T-helper 1 cell treated with Interleukin-12 subunit alpha and Interleukin-12 subunit beta and Interleukin-4 antibody, amounts not matched to agents 30 ng/mL and 1 ng/mL, for 36 hours (primary cell): ENCODE data around the gene SPTSSA. TPM values are rescaled to one million over a fixed set of nuclear protein-coding genes. Genes with fewer than 3 reads are reported as not detected.
"Not testable (repeated sequence)": the region's sequence is repeated elsewhere in the genome, so short reads cannot be mapped to it uniquely, and the experiment has no call there.

ENCODE experiments used
- intact Hi-C: fragments of 100-400 bp; cut with micrococcal nuclease; formaldehyde crosslinking; loops from one replicate; pipeline ENCODE4 v1.15.1; 2024
- total RNA-seq: library from RNA; stranded (reverse); gene quantifications from 2 replicates; pipeline ENCODE4 v1.2.3, GENCODE V29; 2022

Gene SPTSSA
- total RNA-seq, result 12.0 and 13.8 TPM in 2 replicates

DNA sequence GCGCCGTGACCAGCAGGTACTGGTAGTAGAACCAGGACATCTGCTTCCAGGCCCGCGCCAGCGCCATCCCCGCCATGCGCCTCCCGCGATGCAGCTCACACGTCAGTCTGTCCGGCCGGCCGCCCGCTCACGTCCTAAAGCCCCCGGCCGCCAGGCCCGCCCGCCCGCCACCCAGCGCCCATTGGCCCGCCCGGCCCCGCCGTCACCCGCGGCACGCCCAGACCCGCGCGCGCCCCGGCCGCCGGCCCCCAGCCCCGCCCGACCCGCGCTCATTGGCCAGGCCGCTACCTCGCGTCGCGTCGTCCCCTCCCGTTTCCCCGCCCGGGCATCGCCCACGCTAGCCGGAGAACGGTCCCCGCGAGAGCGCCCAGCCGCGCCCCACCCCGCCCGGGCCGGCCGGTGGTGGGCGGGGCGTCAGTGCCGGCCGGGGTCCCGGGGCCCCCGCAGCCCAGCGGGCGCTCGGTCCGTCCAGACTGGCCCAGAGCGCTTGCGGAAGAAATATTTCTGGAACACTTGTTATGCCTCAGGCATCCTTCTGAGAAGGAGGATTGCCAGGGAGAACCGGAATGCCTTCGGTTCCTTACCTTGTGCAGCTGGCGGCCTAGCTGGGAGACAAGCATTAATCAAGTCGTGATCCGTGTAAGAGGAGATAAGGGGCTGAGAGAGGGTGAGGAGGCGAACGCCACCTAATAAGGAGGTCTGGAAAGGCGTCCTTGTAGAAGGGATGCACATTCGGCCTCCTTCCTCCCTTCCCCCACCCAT lies at the start of gene SPTSSA:
Gene SPTSSA (minus strand): TSS at position 109 of the 762 bp plus-strand sequence. CDS start 33 bp downstream, at position 76.
- intact Hi-C loops, result loop anchor here (1.0 to 10.0 kb wide), 12 partner anchors 75 to 1858 kb away; partner anchors contain the start of genes EAPP, EGLN3, MBIP and NFKBIA

- intact Hi-C loops, result no loop called here
Measured at GRCh38 chr14:34507884-34508283, 45.8 kb upstream of the SPTSSA start.

DNA sequence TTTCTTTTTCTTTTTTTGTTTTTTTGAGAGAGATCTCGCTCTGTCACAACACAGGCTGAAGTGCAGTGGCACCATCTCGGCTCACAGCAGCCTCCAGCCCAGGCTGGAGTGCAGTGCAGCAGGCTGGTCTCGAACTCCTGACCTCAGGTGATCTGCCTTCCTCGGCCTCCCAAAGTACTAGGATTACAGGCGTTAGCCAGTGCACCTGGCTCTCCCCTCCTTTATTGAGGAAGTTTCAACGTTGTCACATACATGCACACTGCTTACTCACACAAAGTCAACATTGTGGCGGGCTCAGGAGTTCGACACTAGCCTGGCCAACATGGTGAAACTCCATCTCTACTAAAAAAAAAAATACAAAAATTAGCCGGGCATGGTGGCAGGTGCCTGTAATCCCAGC lies 45.4 kb upstream of the SPTSSA start:
- intact Hi-C loops, result no loop called here

DNA sequence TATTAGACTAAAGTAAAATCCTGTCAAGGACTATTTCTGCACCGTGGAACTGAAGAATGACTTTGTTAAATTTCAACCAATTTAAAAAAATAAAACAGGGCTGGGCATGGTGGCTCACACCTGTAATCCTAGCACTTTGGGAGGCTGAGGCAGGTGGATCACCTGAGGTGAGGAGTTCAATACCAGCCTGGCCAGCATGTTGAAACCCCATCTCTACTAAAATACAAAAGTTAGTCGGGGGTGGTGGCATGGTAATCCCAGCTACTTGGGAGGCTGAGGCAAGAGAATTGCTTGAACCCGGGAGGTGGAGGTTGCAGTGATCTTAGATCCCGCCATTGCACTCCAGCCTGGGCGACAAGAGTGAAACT lies 43.1 kb upstream of the SPTSSA start:
- intact Hi-C loops, result not testable (repeated sequence)

GRCh38 chr14:34504027-34504426 lies 42.0 kb upstream of the SPTSSA start:
- intact Hi-C loops, result not testable (repeated sequence)

- intact Hi-C loops, result no loop called here
Measured at GRCh38 chr14:34502545-34503225, 40.6 kb upstream of the SPTSSA start.

- intact Hi-C loops, result no loop called here
Measured at GRCh38 chr14:34502001-34502400, 40.0 kb upstream of the SPTSSA start.

DNA sequence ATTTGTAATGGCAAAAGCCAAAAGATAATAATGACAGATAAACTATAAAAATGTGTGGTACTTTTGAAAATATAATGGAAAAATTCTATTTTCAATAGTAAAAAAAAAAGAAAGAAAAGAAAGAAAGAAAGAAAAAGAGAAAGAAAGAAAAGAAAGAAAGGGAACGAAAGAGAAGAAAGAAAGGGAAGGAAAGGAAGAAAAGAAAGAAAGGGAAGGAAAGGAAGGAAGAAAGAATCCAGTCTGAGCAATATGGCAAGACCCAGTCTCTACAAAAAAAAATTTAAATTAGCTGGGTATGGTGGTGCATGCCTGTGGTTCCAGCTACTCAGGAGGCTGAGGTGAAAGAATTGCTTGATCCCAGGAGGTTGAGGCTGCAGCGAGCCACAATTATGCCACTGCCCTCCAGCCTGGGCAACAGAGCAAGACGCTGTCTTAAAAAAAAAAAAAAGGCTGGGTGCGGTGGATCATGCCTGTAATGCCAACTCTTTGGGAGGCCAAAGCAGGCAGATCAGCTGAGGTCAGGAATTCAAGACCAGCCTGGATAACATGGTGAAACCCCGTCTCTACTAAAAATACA lies 39.1 kb upstream of the SPTSSA start:
- intact Hi-C loops, result no loop called here

DNA sequence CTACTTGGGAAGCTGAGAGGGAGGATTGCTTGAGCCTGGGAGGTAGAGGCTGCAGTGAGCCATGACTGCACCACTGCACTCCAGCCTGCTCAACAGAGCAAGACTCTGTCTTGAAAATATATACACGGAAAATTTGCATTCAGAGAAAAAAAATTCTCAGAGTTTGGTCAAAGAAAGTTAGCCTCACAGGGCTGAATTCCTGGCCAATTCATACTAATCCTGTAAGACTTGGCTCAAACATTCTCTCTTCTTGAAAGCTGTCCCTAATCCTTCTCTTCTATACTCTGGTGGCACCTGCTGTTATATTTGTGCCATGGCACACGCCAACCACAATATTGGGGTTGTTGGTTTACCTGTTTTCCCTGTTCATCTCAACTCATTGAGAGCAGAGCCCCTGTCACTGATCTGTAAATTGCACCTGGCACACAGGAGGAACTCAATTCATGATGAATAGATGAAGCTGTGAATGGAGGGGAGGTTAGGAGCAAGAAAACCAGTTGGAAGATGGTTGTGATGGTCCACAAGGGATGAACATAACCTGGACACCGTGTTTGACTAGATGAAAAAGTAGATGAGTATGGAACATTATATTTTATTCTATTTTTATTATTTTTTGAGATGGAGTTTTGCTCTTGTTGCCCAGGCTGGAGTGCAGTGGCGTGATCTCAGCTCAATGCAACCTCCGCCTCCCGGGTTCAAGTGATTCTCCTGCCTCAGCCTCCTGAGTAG lies 36.8 kb upstream of the SPTSSA start:
- intact Hi-C loops, result loop anchor here (1.0 to 5.0 kb wide), 3 partner anchors 168 to 1922 kb away; no protein-coding TSS in a partner anchor

DNA sequence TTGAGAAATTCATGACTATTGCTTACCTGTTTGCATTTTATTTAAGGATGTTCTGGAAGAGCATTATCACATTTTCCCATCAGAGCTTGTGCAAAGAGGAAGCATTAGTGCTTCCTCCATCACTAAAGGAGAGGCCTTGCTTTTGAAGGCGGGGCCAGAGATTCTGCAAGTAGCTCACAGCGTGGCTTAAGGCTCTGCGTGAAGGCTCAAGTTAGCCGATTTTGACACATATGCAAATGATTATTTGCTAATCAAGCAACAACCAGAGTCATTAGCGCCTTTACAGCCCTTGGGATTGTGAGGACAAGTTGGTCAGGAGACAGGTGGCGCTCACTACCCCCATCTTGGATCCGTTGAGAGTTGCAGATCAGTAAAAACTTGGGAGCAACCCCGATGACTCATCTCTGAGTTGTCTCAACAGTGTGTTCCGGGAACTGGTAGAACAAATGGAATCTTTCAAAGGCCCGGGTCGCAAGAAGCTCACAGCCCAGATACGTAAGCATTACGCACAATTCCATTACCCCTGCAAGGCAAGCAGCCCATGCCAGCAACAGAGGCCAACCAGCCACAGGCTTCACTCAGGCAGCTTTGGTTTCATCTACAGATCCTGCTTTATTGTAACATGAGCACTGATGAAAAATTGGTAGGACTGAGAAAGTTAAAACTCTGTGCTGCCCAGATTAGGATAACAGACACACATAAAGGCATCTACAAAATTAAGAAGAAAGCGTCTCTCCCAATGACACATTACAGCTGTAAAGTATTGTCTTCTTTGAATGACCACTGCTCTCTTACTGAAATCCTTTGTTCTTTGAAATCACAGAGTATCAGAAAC lies 34.9 kb upstream of the SPTSSA start:
- intact Hi-C loops, result loop anchor here (5.0 kb wide), 1 partner anchor 1385 kb away; no protein-coding TSS in a partner anchor

DNA sequence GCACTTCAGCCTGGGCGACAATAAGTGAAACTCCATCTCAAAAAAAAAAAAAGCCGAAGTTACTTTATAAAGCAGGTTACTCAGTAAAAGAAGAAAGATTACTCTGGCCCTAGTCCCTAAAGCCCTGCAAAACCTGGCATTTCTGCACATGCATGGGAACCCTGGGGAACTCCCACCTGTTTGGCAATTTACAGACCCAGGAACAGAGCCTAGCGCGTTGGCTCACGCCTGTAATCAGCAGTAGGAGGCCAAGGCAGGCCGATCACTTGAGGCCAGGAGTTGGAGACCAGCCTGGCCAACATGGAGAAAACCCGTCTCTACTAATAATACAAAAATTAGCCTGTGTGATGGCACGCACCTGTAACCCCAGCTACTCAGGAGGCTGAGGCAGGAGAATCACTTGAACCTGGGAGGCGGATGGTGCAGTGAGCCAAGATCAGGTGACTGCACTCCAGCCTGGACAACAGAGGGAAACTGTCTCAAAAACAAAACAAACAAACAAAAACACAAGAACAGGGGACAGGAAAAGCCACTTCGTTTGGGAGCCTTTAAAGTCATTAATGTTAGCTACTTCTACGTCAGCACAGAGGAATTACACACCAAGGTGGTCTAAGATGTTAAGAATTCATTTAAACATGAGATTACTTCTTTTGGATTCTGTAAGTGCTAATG lies 34.1 kb upstream of the SPTSSA start:
- intact Hi-C loops, result loop anchor here (5.0 kb wide), 1 partner anchor 1386 kb away; no protein-coding TSS in a partner anchor

DNA sequence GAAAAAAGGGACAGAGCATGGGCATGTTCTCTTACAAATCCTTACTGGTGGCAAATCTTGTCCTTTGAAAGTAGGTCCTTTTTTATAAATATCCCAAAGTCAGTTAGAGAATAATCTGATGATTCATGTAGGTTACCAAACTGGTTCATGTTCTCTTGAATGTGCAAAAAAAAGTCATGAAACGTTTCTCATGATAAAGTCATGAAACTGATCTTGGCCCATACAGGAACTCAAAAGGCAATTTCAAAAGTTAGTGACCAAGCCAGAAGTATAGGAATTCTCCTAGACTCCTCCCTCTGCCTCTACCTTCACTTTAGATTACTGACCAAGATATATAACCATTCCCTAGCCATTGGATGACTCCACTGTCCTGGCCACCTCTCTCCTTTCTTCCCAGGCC lies 27.3 kb upstream of the SPTSSA start:
- intact Hi-C loops, result no loop called here

DNA sequence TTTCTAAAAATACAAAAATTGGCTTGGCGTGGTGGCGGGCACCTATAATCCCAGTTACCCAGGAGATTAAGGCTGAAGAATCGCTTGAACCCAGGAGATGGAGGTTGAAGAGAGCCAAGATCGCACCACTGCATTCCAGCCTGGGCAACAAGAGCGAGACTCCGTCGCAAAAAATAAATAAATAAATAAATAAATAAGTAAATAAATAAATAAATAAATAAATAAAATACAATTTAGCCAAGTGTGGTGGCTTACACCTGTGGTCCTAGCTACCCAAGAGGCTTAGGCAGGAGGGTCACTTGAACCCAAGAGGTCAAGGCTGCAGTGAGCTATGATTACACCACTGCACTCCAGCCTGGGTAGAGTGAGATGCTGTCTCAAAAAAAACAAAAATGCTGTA lies 26.5 kb upstream of the SPTSSA start:
- intact Hi-C loops, result no loop called here

- intact Hi-C loops, result no loop called here
Measured at GRCh38 chr14:34484726-34485125, 22.7 kb upstream of the SPTSSA start.

DNA sequence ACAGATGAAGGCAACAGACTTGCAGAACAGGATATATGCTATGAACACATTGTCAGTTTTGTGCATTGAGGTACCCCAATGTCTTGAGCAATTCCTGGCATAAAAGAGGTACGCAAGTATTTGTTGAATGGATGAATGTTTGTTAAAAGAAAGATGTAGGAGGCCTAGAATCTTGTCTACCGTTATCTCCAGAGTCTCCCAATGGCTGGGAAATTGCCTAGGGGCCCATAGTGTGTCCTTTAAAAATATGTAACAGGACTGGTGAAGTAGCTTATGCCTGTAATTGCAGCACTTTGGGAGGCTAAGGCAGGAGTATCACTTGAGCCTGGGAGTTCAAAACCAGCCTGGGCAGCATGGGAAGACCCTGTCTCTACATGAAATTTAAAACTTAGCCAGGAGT lies 20.4 kb upstream of the SPTSSA start:
- intact Hi-C loops, result no loop called here

DNA sequence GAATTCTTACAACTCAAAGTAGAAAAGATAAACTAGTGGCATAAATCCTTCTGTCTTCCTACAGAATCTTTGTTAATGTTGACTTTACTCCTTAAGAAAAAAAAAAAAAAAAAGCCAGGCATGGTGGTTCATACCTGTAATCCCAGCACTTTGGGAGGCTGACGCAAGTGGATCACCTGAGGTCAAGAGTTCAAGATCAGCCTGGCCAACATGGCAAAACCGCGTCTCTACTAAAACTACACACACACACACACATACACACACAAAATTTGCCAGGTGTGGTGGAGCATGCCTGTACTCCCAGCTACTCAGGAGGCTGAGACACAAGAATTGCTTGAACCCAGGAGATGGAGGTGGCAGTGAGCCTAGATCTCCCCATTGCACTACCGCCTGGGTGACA lies 17.7 kb upstream of the SPTSSA start:
- intact Hi-C loops, result no loop called here

DNA sequence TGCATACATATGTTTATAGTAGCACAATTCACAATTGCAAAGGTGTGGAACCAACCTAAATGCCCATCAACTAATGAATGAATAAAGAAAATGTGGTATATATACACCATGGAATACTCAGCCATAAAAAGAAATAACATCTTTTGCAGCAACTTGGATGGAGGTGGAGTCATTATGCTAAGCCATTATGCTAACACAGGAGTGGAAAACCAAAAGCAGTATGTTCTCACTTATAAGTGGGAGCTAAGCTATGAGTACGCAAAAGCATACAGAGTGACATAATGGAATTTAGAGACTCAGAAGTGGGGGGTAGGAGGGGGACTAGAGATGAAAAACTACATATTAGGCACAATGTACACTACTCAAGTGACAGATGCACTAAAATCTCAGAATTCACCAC lies 16.2 kb upstream of the SPTSSA start:
- intact Hi-C loops, result no loop called here

DNA sequence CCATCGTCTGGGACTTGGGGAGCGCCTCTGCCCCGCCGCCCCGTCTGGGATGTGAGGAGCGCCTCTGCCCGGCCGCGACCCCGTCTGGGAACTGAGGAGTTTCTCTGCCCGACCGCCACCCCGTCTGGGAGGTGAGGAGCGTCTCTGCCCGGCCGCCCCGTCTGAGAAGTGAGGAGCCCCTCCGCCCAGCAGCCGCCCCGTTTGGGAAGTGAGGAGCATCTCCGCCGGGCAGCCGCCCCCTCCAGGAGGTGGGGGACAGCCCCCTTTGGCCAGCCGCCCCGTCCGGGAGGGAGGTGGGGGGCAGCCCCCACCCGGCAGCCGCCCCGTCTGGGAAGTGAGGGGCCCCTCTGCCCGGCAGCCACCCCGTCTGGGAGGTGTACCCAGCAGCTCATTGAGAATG lies 14.0 kb upstream of the SPTSSA start:
- intact Hi-C loops, result not testable (repeated sequence)

DNA sequence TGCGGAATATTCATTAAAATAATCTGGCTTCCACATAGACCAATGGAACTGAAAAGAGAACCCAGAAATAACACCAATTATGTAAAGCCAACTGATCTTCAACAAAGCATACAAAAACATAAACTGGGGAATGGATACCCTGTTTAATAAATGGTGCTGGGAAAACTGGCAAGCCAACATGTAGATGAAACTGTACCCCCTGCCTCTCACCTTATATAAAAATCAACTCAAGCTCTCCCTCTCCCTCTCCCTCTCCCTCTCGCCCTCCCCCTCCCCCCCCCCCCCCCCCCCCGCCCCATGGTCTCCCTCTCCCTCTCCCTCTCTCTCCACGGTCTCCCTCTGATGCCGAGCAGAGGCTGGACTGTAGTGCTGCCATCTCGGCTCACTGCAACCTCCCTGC lies 13.1 kb upstream of the SPTSSA start:
- intact Hi-C loops, result no loop called here

DNA sequence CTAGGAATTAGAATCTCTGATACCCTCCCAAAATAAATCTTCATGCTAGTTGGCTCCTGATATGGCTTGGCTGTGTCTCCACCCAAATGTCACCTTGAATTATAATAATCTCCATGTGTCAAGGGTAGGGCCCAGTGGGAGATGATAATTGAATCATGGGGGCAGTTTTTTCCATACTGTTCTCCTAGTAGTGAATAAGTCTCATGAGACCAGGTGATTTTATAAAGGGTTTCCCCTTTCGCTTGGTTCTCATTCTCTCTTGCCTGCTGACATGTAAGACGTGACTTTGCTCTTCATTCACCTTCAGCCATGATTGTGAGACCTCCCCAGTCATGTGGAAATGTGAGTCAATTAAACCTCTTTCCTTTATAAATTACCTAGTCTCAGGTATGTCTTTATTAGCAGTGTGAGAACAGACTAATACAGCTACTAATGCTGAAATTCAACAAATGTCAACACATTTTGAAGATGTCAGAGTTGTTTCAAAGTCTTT lies 12.2 kb upstream of the SPTSSA start:
- intact Hi-C loops, result no loop called here
